ENCODE results near the gene PHTF1.
"Not testable (repeated sequence)": the region's sequence is repeated elsewhere in the genome, so short reads cannot be mapped to it uniquely, and the experiment has no call there.

DNA sequence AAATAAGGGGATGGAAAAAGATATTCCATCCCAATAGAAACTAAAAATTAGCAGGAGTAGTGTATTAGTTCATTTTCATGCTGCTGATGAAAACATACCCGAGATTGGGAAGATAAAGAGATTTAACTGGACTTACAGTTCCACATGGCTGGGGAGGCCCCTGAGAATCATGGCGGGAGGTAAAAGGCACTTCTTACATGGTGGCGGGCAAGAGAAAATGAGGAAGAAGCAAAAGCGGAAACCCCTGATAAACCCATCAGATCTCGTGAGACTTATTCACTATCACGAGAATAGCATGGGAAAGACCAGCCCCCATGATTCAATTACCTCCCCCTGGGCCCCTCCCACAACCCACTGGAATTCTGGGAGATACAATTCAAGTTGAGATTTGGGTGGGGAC lies 41.8 kb downstream of the PHTF1 start:
- TF ChIP-seq, protein P1, sequence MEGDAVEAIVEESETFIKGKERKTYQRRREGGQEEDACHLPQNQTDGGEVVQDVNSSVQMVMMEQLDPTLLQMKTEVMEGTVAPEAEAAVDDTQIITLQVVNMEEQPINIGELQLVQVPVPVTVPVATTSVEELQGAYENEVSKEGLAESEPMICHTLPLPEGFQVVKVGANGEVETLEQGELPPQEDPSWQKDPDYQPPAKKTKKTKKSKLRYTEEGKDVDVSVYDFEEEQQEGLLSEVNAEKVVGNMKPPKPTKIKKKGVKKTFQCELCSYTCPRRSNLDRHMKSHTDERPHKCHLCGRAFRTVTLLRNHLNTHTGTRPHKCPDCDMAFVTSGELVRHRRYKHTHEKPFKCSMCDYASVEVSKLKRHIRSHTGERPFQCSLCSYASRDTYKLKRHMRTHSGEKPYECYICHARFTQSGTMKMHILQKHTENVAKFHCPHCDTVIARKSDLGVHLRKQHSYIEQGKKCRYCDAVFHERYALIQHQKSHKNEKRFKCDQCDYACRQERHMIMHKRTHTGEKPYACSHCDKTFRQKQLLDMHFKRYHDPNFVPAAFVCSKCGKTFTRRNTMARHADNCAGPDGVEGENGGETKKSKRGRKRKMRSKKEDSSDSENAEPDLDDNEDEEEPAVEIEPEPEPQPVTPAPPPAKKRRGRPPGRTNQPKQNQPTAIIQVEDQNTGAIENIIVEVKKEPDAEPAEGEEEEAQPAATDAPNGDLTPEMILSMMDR (conservative IDR thresholded peaks at IDR 0.05; ENCODE audit: low read depth, low read length): not testable (repeated sequence)
- not testable (repeated sequence) for TF ChIP-seq RAD21 (IDR thresholded peaks at IDR 0.05; ENCODE audit: low read length); MAZ (IDR thresholded peaks at IDR 0.05; ENCODE audit: borderline replicate concordance, low read depth, low read length); FOS (IDR thresholded peaks at IDR 0.05; ENCODE audit: low read depth, low read length); POLR2A (IDR thresholded peaks at IDR 0.05; ENCODE audit: low read depth, low read length); CHD1 (IDR thresholded peaks at IDR 0.05; ENCODE audit: low read depth, low read length); CEBPB (IDR thresholded peaks at IDR 0.05; ENCODE audit: low read depth, low read length); MXI1 (IDR thresholded peaks at IDR 0.05; ENCODE audit: borderline replicate concordance, low read depth, low read length); RCOR1 (IDR thresholded peaks at IDR 0.05; ENCODE audit: insufficient replicate concordance, low read length); SMC3 (IDR thresholded peaks at IDR 0.05; ENCODE audit: low read depth, low read length); NFE2L2 (IDR thresholded peaks at IDR 0.05; ENCODE audit: low read depth, low read length)
- TF ChIP-seq, protein P2, sequence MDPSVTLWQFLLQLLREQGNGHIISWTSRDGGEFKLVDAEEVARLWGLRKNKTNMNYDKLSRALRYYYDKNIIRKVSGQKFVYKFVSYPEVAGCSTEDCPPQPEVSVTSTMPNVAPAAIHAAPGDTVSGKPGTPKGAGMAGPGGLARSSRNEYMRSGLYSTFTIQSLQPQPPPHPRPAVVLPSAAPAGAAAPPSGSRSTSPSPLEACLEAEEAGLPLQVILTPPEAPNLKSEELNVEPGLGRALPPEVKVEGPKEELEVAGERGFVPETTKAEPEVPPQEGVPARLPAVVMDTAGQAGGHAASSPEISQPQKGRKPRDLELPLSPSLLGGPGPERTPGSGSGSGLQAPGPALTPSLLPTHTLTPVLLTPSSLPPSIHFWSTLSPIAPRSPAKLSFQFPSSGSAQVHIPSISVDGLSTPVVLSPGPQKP (IDR thresholded peaks at IDR 0.05; ENCODE audit: borderline replicate concordance, low read depth, low read length): not testable (repeated sequence)
- TF ChIP-seq, protein P3, sequence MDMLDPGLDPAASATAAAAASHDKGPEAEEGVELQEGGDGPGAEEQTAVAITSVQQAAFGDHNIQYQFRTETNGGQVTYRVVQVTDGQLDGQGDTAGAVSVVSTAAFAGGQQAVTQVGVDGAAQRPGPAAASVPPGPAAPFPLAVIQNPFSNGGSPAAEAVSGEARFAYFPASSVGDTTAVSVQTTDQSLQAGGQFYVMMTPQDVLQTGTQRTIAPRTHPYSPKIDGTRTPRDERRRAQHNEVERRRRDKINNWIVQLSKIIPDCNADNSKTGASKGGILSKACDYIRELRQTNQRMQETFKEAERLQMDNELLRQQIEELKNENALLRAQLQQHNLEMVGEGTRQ (IDR thresholded peaks at IDR 0.05; ENCODE audit: low read depth, low read length): not testable (repeated sequence)
